ENCODE measurements around the gene TMEM176B.

DNA sequence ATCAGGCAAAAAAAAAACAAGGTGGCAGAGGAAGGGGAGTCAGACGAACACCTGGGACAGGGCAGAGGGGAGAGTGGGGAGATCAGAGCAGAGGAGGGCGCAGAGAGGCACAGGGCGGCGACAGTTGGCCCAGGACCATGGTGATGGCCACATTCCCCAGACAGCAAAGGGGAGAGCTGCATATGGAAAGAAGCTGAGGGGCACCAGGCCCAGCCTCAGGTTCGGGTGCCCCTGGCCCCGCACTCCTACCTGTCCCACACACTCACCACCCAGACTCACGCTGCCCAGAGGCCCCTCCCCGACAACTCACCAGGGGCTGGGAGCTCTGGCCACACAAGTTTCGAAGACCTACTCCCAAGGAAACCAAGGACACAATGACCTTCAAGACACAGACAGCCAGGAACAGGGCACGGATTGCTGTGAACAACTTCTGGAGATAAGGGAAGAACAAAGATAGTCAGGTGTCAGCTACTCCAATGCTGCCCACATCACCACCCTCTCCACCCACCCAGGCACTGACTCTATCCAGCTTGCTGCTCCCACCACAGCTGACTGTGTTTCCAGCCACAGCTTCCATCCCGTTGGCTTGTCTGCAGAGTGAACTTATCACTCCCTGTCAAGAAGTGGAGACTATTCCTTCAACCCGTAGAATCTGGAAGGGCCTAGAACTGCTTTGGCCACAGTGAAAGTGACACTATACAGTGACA, 8.3 kb downstream of the TMEM176B start:
- TF ChIP-seq, protein P1, sequence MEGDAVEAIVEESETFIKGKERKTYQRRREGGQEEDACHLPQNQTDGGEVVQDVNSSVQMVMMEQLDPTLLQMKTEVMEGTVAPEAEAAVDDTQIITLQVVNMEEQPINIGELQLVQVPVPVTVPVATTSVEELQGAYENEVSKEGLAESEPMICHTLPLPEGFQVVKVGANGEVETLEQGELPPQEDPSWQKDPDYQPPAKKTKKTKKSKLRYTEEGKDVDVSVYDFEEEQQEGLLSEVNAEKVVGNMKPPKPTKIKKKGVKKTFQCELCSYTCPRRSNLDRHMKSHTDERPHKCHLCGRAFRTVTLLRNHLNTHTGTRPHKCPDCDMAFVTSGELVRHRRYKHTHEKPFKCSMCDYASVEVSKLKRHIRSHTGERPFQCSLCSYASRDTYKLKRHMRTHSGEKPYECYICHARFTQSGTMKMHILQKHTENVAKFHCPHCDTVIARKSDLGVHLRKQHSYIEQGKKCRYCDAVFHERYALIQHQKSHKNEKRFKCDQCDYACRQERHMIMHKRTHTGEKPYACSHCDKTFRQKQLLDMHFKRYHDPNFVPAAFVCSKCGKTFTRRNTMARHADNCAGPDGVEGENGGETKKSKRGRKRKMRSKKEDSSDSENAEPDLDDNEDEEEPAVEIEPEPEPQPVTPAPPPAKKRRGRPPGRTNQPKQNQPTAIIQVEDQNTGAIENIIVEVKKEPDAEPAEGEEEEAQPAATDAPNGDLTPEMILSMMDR (IDR thresholded peaks at IDR 0.05): no peak
- TF ChIP-seq POLR2A (IDR thresholded peaks at IDR 0.05): no peak
- TF ChIP-seq POLR2AphosphoS5 (IDR thresholded peaks at IDR 0.05): no peak
- no peak for TF ChIP-seq EP300 (IDR thresholded peaks at IDR 0.05)
